Measurements from ENCODE around the gene CRTC3. TPM values are rescaled to one million over a fixed set of nuclear protein-coding genes. Genes with fewer than 3 reads are reported as not detected.

Gene CRTC3
- total RNA-seq, 1 experiment from 2014 or later = 3.9 TPM

DNA sequence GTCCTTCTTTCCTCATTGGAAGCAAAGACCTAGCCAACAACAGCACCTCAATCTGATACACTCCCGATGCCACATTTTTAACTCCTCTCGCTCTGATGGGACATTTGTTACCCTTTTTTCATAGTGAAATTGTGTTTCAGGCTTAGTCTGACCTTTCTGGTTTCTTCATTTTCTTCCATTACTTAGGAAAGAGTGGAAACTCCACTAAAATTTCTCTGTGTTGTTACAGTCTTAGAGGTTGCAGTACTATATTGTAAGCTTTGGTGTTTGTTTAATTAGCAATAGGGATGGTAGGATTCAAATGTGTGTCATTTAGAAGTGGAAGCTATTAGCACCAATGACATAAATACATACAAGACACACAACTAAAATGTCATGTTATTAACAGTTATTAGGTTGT is 29.6 kb upstream of the CRTC3 start:
- DNase-seq = no peak
- H3T11ph ChIP-seq (ENCODE audit: low read length) = no peak overlapping the region
- Mint-ChIP-seq H3K9me3 (no peaks in the 10 kb centered on the region), H3K36me3 (ENCODE audit: insufficient read depth in 1 of 3, low read depth in 3 of 3) (peaks cover 8 to 38% (median 33%) of the 10 kb centered on the region in 3 experiments; a peak in 6 of 7 replicates), H3K4me1 (no peaks in the 10 kb centered on the region), H3K27me3 (ENCODE audit: low read depth) (no peaks in the 10 kb centered on the region), H3K4me3 (no peak overlapping the region), H3K27ac (peak overlapping the region in 1 of 3 experiments; percentile 46; a peak in 1 of 7 replicates)
- H2BK20ac ChIP-seq (ENCODE audit: low read depth, low read length, poor library complexity, severe bottlenecking) = no peak overlapping the region
- H2AFZ ChIP-seq (ENCODE audit: low read length) = no peak overlapping the region
- no peaks in the 10 kb centered on the region for H3K23me2 ChIP-seq (ENCODE audit: insufficient read length, low read depth, low read length, poor library complexity, severe bottlenecking)
- H3K79me1 ChIP-seq (ENCODE audit: insufficient read depth, low read depth, low read length, poor library complexity, severe bottlenecking) = no peaks in the 10 kb centered on the region
- H3K4me2 ChIP-seq (ENCODE audit: insufficient read depth, insufficient read length, low read length) = no peak overlapping the region
- H2AK5ac ChIP-seq (ENCODE audit: insufficient read length, low read length) = no peak overlapping the region
- no peak overlapping the region for H4K8ac ChIP-seq (replicated peaks; ENCODE audit: insufficient read length, low read depth, low read length)
- H2BK120ac ChIP-seq (ENCODE audit: low read depth, low read length, poor library complexity, severe bottlenecking) = no peak overlapping the region
- no peak overlapping the region for H3K27ac ChIP-seq (ENCODE audit: insufficient read length, low read depth, low read length)
- no peak overlapping the region for H3K18ac ChIP-seq (ENCODE audit: insufficient read length, low read depth, low read length)
- H2BK5ac ChIP-seq (ENCODE audit: insufficient read length, low read length) = no peak overlapping the region
- no peak overlapping the region for H3K23ac ChIP-seq (ENCODE audit: insufficient read length, low read depth, low read length)
- no peak overlapping the region for H2BK12ac ChIP-seq (ENCODE audit: insufficient read length, low read depth, low read length)
- no peak overlapping the region for H3K56ac ChIP-seq (ENCODE audit: insufficient read length, low read depth, low read length)
- no peaks in the 10 kb centered on the region for H3K27me3 ChIP-seq (ENCODE audit: insufficient read depth, low read length)
- TF ChIP-seq, protein P1, sequence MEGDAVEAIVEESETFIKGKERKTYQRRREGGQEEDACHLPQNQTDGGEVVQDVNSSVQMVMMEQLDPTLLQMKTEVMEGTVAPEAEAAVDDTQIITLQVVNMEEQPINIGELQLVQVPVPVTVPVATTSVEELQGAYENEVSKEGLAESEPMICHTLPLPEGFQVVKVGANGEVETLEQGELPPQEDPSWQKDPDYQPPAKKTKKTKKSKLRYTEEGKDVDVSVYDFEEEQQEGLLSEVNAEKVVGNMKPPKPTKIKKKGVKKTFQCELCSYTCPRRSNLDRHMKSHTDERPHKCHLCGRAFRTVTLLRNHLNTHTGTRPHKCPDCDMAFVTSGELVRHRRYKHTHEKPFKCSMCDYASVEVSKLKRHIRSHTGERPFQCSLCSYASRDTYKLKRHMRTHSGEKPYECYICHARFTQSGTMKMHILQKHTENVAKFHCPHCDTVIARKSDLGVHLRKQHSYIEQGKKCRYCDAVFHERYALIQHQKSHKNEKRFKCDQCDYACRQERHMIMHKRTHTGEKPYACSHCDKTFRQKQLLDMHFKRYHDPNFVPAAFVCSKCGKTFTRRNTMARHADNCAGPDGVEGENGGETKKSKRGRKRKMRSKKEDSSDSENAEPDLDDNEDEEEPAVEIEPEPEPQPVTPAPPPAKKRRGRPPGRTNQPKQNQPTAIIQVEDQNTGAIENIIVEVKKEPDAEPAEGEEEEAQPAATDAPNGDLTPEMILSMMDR (conservative IDR thresholded peaks at IDR 0.05) = no peak
- H3K9me3 ChIP-seq (ENCODE audit: control insufficient read depth, low read depth, low read length) = no peaks in the 10 kb centered on the region
- no peak overlapping the region for H3K14ac ChIP-seq (ENCODE audit: insufficient read depth, low read length)
- no CpG with 5 or more reads among the region's 2 CpGs for WGBS (ENCODE audit: extremely low coverage, insufficient read length, low lambda C conversion rate)
- no peaks in the 10 kb centered on the region for H3K4me1 ChIP-seq (ENCODE audit: insufficient read depth, low read length)
- no peaks in the 10 kb centered on the region for H3K79me2 ChIP-seq (ENCODE audit: insufficient read depth, low read length)
- no peak overlapping the region for H4K91ac ChIP-seq (ENCODE audit: insufficient read length, low read depth, low read length)
- no peak overlapping the region for H2BK15ac ChIP-seq (ENCODE audit: low read depth, low read length)
- H3K4ac ChIP-seq (ENCODE audit: low read depth, low read length) = no peak overlapping the region
- H3K9ac ChIP-seq (ENCODE audit: extremely low read depth, insufficient read length, low read length) = no peak overlapping the region
- H4K20me1 ChIP-seq (ENCODE audit: control insufficient read depth, insufficient read depth, insufficient read length) = no peaks in the 10 kb centered on the region
- H4K5ac ChIP-seq (ENCODE audit: insufficient read length, low read depth, low read length) = no peak overlapping the region
